ENCODE measurements around the gene CDKL5.

Gene CDKL5

DNA sequence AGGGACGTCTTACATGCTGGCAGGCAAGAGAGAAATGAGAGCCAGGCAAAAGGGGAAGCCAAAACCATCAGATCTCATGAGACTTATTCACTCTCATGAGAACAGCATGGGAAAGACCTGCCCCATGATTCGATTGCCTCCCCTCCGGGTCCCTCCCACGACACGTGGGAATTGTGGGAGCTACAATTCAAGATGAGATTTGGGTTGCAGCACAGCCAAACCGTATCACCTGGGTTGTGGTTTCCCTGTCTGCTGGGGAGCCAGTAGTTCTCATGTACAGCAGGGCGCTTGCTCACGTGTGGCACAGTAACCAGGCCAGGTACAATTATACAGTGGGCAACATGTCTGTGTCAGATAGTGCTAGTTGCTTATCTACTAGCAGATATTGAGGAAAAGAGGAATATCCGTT is 257.6 kb downstream of the CDKL5 start:
- TF ChIP-seq, protein P1, sequence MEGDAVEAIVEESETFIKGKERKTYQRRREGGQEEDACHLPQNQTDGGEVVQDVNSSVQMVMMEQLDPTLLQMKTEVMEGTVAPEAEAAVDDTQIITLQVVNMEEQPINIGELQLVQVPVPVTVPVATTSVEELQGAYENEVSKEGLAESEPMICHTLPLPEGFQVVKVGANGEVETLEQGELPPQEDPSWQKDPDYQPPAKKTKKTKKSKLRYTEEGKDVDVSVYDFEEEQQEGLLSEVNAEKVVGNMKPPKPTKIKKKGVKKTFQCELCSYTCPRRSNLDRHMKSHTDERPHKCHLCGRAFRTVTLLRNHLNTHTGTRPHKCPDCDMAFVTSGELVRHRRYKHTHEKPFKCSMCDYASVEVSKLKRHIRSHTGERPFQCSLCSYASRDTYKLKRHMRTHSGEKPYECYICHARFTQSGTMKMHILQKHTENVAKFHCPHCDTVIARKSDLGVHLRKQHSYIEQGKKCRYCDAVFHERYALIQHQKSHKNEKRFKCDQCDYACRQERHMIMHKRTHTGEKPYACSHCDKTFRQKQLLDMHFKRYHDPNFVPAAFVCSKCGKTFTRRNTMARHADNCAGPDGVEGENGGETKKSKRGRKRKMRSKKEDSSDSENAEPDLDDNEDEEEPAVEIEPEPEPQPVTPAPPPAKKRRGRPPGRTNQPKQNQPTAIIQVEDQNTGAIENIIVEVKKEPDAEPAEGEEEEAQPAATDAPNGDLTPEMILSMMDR (conservative IDR thresholded peaks at IDR 0.05; ENCODE audit: control insufficient read depth, insufficient read depth, low read depth, low read length) = no peak
- DNase-seq (ENCODE audit: low read depth) = no peak
- H3K4me3 ChIP-seq (ENCODE audit: control insufficient read depth, low read depth, low read length) = no peak overlapping the region

DNA sequence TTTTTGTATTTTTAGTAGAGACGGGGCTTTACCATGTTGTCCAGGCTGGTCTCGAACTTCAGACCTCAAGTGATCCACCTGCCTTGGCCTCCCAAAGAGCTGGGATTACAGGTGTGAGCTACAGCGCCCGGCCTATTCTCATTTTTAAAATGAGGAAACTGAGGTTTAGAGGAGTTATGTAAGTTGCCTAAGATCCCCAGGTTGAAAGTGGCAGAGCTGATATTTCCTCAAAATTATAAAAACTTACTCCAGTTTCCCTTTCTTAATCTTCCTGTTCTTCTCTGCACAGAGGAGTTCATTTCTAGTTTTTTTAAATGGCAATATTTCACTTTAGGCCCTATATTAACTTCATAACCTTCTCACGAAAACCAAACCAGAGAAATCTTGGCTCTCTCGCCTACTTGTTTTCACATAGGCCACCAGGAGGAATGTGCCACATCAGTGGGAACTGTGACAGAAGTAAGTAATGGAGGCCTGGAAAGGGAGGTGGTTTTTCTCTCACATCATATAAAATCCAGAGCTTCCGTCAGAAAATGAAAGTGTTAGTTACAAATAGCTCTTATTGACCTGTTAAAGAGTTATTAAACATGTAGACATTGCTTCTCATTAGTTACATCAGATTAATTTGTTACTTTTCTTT is 262.6 kb downstream of the CDKL5 start:
- no peak for DNase-seq (ENCODE audit: low read depth)
- TF ChIP-seq, protein P1 (conservative IDR thresholded peaks at IDR 0.05; ENCODE audit: control insufficient read depth, insufficient read depth, low read depth, low read length) = no peak
- H3K4me3 ChIP-seq (ENCODE audit: control insufficient read depth, low read depth, low read length) = no peak overlapping the region

DNA sequence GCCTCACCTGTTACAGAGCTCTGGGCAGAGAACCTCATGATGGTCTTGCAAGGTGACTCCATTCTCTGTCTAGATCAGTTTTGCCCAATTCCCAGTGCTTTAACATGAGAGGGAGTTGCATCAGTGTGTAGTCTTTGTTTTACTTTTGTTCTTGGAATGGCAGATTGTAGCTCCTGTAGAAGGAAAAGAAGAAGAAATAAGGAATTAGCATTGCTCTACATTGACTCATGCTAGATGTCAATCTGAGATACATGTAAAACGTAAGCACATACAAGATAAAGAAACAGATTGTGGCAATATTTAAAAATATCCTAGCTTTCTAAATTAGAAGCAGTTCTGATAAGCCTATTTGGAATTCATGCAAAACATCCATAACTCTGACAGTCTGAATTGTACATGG is 266.0 kb downstream of the CDKL5 start:
- TF ChIP-seq, protein P1 (conservative IDR thresholded peaks at IDR 0.05; ENCODE audit: control insufficient read depth, insufficient read depth, low read depth, low read length) = no peak
- no peak overlapping the region for H3K4me3 ChIP-seq (ENCODE audit: control insufficient read depth, low read depth, low read length)
- no peak for DNase-seq (ENCODE audit: low read depth)

DNA sequence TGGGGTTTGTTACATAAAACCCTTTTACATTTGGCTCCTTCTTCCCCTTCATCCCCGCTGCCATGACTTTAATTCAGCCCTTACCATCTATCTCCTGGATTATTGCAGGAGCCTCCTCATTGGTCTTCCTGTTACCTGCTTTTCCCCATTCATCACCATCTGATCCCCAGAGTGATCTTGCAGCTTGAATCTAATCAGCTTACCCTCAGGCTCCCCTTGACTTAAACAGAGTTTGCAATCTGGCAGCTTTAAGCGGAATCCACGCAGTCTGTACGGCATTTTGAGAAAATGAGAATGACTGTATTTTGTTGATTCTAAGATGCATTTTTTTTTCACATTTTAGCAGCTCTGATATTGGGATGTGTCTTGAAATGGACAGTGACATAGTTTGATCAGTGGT is 267.1 kb downstream of the CDKL5 start:
- TF ChIP-seq, protein P1 (conservative IDR thresholded peaks at IDR 0.05; ENCODE audit: control insufficient read depth, insufficient read depth, low read depth, low read length) = no peak
- H3K4me3 ChIP-seq (ENCODE audit: control insufficient read depth, low read depth, low read length) = no peak overlapping the region
- DNase-seq (ENCODE audit: low read depth) = no peak

DNA sequence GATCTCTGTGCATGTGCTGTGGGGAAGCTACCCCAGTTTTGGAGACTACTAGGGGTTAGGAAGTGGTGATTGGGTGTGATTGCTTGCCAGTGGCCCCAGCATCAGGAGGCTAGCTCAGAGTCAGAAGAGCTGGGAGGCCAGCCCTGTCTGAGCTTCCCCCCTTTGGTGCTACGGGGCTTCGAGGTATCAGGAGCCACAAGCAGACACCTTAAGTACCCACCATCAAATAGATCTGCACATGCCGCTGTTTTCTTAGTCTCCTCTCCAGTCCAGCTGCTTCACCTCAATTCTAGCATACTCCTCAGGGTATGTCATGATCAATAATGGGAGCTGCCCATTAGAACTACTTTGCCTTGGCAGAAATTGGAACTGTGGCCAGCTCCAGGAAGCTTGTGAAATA is 271.2 kb downstream of the CDKL5 start:
- TF ChIP-seq, protein P1 (conservative IDR thresholded peaks at IDR 0.05; ENCODE audit: control insufficient read depth, insufficient read depth, low read depth, low read length) = no peak
- DNase-seq (ENCODE audit: low read depth) = no peak
- H3K4me3 ChIP-seq (ENCODE audit: control insufficient read depth, low read depth, low read length) = no peak overlapping the region

DNA sequence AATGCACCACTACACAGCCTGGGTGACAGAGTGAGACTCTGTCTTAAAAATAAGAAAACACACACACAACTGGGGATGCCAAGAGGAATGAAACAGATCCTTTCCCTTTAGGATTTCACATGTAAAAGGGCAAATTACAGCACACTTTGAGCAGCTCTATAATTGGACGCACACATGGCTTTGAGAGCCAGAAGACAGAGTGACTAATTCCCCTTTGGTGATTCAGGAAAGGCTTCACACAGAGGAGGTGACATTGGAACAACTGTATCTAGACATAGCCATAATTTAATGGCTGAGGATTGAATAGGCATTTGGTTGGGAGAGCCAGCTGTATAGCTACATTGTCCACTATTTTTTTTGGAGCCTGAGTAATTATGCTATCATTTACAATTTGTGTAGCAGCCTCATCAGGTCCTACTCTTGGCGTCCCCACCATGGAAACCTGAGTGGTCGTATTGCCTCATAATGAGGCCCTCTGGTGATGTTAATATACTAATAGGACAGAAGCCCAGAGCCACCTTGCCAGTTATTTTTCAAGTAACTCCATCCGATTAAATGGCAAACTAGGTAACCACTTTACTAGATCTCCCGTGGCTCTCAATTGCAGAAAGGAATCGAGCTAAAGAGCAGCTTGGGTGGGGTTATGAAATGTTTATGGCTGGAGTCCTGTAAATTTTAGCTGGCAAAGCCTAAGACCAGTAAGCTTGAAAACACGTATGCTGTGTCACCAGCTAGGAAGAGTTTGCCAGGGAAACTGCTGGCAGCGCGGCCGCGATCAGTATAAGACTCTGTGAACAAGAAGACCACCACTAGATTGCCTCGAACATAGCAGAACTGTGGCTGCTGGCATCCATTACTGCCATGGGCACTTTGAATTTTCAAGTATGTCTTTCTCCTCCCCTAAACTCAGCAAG is 273.6 kb downstream of the CDKL5 start:
- H3K4me3 ChIP-seq (ENCODE audit: control insufficient read depth, low read depth, low read length) = no peak overlapping the region
- DNase-seq (ENCODE audit: low read depth) = peak; percentile 10
- TF ChIP-seq, protein P1 (conservative IDR thresholded peaks at IDR 0.05; ENCODE audit: control insufficient read depth, insufficient read depth, low read depth, low read length) = no peak

Measured in fibroblast of mammary gland (primary cell).